SU-DHL-6 (cell line): ENCODE measurements around the gene VCAN.

Experiments
- H2AFZ ChIP-seq: fragments of 200-600 bp; sonication (generic); 2 replicates; pipeline ENCODE4 v1.6.1; 2014; ENCODE audit warnings: low read depth, mild to moderate bottlenecking, moderate library complexity, mixed read lengths, antibody characterized with exemption, low read length; ENCODE audit not compliant: severe bottlenecking
- H3F3A ChIP-seq: fragments of 200-600 bp; shearing (Covaris generic); 2 replicates; pipeline ENCODE4 v1.6.0; 2016; ENCODE audit warnings: antibody characterized with exemption, mild to moderate bottlenecking; ENCODE audit not compliant: insufficient read depth
- H3K27ac ChIP-seq: fragments of 200-600 bp; sonication (generic); 2 replicates; pipeline ENCODE4 v1.5.1; 2016; ENCODE audit warnings: low read depth, mild to moderate bottlenecking, low read length, moderate library complexity, mixed read lengths
- H3K27me3 ChIP-seq: fragments of 200-600 bp; sonication (generic), shearing (Covaris generic); 2 replicates; pipeline ENCODE4 v1.6.0; 2014; ENCODE audit warnings: mild to moderate bottlenecking, low read length
- H3K36me3 ChIP-seq: fragments of 200-600 bp; sonication (generic); 2 replicates; pipeline ENCODE4 v1.6.1; 2014; ENCODE audit warnings: mild to moderate bottlenecking, low read length, mixed read lengths
- H3K4me2 ChIP-seq: fragments of 300-600, 200-600 bp; shearing (Covaris generic), sonication (generic); 2 replicates; pipeline ENCODE4 v1.6.0; 2014; ENCODE audit warnings: low read length, low read depth, mild to moderate bottlenecking; ENCODE audit not compliant: poor library complexity, severe bottlenecking
- H3K4me3 ChIP-seq: fragments of 200-600 bp; sonication (generic); 2 replicates; pipeline ENCODE4 v1.5.1; 2014; ENCODE audit warnings: antibody characterized with exemption, low read length, mild to moderate bottlenecking, mixed read lengths; ENCODE audit not compliant: insufficient read depth, poor library complexity, severe bottlenecking
- H3K79me2 ChIP-seq: fragments of 200-600 bp; sonication (generic); 2 replicates; pipeline ENCODE4 v1.6.1; 2014; ENCODE audit warnings: mild to moderate bottlenecking, low read length, moderate library complexity; ENCODE audit not compliant: insufficient read depth
- H3K9ac ChIP-seq: fragments of 200-600 bp; sonication (generic); 2 replicates; pipeline ENCODE4 v1.7.0; 2014; ENCODE audit warnings: mild to moderate bottlenecking, low read length
- H3K9me2 ChIP-seq: fragments of 200-600 bp; sonication (generic); replicated peaks from 2 replicates; pipeline ENCODE4 v1.6.1; 2014; ENCODE audit warnings: low read length; ENCODE audit not compliant: insufficient read depth
- H3K9me3 ChIP-seq: fragments of 200-600 bp; sonication (generic); 2 replicates; pipeline ENCODE4 v1.6.1; 2014; ENCODE audit warnings: low read length, mixed read lengths; ENCODE audit not compliant: insufficient read depth
- H4K20me1 ChIP-seq: fragments of 200-600 bp; sonication (generic); 2 replicates; pipeline ENCODE4 v1.6.1; 2014; ENCODE audit warnings: low read depth, mild to moderate bottlenecking, antibody characterized with exemption, low read length, moderate library complexity, mixed read lengths
- CTCF ChIP-seq: fragments of 200-600 bp; sonication (generic); IDR thresholded peaks from one replicate; pipeline ENCODE4 v1.5.1; 2017; ENCODE audit warnings: antibody characterized with exemption, mild to moderate bottlenecking, low read length, moderate library complexity; ENCODE audit not compliant: insufficient read depth, poor library complexity, severe bottlenecking
- EZH2phosphoT487 ChIP-seq: fragments of 200-600 bp; sonication (generic), shearing (Covaris generic); conservative IDR thresholded peaks from 2 replicates; pipeline ENCODE4 v1.6.1; 2018; ENCODE audit warnings: mild to moderate bottlenecking, antibody characterized with exemption, low read length, moderate library complexity, mixed read lengths

Gene VCAN

GRCh38 chr5:83530193-83530592 is 58.6 kb downstream of the VCAN start:
- Histone ChIP-seq H3K9ac (no peak overlapping the region), H3K36me3 (no peaks in the 10 kb centered on the region), H3K27ac (no peak overlapping the region), H4K20me1 (no peaks in the 10 kb centered on the region), H3F3A (no peaks in the 10 kb centered on the region), H3K4me3 (no peak overlapping the region), H3K79me2 (no peaks in the 10 kb centered on the region), H3K9me3 (no peaks in the 10 kb centered on the region), H2AFZ (no peak overlapping the region), H3K4me2 (no peak overlapping the region), H3K9me2 (no peaks in the 10 kb centered on the region), H3K27me3 (no peaks in the 10 kb centered on the region)
- no peak for TF ChIP-seq CTCF
- TF ChIP-seq EZH2phosphoT487, result no peak

- no peaks in the 10 kb centered on the region for H4K20me1 ChIP-seq
- H3K27ac ChIP-seq, result no peak overlapping the region
- H3K4me3 ChIP-seq, result no peak overlapping the region
Measured at GRCh38 chr5:83531661-83532060, 60.1 kb downstream of the VCAN start.

DNA sequence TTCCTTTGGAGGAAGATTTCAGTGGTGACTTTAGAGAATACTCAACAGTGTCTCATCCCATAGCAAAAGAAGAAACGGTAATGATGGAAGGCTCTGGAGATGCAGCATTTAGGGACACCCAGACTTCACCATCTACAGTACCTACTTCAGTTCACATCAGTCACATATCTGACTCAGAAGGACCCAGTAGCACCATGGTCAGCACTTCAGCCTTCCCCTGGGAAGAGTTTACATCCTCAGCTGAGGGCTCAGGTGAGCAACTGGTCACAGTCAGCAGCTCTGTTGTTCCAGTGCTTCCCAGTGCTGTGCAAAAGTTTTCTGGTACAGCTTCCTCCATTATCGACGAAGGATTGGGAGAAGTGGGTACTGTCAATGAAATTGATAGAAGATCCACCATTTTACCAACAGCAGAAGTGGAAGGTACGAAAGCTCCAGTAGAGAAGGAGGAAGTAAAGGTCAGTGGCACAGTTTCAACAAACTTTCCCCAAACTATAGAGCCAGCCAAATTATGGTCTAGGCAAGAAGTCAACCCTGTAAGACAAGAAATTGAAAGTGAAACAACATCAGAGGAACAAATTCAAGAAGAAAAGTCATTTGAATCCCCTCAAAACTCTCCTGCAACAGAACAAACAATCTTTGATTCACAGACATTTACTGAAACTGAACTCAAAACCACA is 67.4 kb downstream of the VCAN start:
- H3K4me2 ChIP-seq, result no peak overlapping the region
- H3K4me3 ChIP-seq, result no peak overlapping the region
- H3K27me3 ChIP-seq, result no peaks in the 10 kb centered on the region
- H3K9ac ChIP-seq, result no peak overlapping the region
- TF ChIP-seq CTCF, result no peak
- no peak for TF ChIP-seq EZH2phosphoT487
- no peaks in the 10 kb centered on the region for H3F3A ChIP-seq
- H3K9me2 ChIP-seq, result no peaks in the 10 kb centered on the region
- no peak overlapping the region for H2AFZ ChIP-seq
- H3K36me3 ChIP-seq, result no peaks in the 10 kb centered on the region
- H4K20me1 ChIP-seq, result no peaks in the 10 kb centered on the region
- no peaks in the 10 kb centered on the region for H3K79me2 ChIP-seq
- no peak overlapping the region for H3K27ac ChIP-seq
- H3K9me3 ChIP-seq, result no peaks in the 10 kb centered on the region

More at GRCh38 chr5:83531661-83532060, 60.1 kb downstream of the VCAN start:
- Histone ChIP-seq H2AFZ (no peak overlapping the region), H3K9ac (no peak overlapping the region), H3K36me3 (no peaks in the 10 kb centered on the region), H3K4me2 (no peak overlapping the region), H3K9me3 (no peaks in the 10 kb centered on the region), H3F3A (no peaks in the 10 kb centered on the region), H3K27me3 (no peaks in the 10 kb centered on the region), H3K9me2 (no peaks in the 10 kb centered on the region), H3K79me2 (no peaks in the 10 kb centered on the region)
- TF ChIP-seq CTCF (no peak), EZH2phosphoT487 (no peak)
